ENCODE results near the gene FAM136A. TPM values are rescaled to one million over a fixed set of nuclear protein-coding genes. Genes with fewer than 3 reads are reported as not detected.
A peak's percentile ranks its signal among the peaks of the same experiment; 100 is the strongest.

Gene FAM136A
- total RNA-seq: 10 to 100 TPM; 20.3 to 21.2 TPM

GRCh38 chr2:70301344-70302194 is at the start of gene FAM136A:
FAM136A (minus strand) TSS chr2:70302067; CDS start chr2:70302011, 56 bp downstream.
- Histone ChIP-seq H3K9me3 (no peaks in the 10 kb centered on the region), H3K27ac (peak within 1 kb of the TSS; percentile 85 to 86), H3K27me3 (no peaks in the 10 kb centered on the region), H3K4me3 (peak within 1 kb of the TSS; percentile 79 to 88), H3K4me1 (peaks cover 0 to 10% of the 10 kb centered on the region in 2 donors), H3K36me3 (peaks cover 19% of the 10 kb centered on the region)
- peak; percentile 98 for TF ChIP-seq CTCF (IDR thresholded peaks at IDR 0.05)
- peak; percentile 87 for DNase-seq (ENCODE audit: low spot score)

DNA sequence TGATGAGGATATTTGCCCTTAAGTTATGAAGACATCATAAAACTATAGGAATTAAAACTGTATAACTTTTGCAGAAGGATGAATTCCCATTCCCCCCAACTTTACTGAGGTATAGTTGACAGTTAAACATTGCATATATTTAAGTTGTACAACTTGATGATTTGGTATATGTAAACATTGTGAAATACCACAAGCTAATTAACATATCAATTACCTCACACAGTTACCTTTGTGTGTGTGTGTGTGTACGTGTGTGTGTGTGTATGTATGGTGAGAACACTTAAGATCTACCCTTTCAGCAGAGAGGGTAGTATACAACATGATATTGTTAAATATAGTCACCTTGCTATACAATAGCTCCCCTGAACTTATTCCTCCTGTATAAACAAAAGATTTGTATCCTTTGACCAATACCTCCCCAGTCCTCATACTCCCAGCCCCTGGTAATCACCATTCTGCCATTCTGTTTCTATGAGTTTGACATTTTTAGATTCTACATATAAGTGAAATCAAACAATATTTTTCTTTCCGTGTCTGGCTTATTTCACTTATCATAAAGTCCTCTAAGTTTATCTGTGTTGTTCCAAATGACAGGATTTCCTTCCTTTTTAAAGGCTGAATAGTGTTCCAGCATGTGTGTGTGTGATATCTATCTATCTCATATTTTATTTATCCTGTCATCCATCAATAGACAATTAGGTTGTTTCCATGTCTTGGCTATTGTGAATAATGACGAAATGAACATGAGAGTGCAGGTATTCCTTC is 48.2 kb upstream of the FAM136A start:
- H3K27me3 ChIP-seq: no peaks in the 10 kb centered on the region
- no peak overlapping the region for H3K4me3 ChIP-seq
- no peak overlapping the region for H3K27ac ChIP-seq
- no peak for TF ChIP-seq CTCF (IDR thresholded peaks at IDR 0.05)
- H3K36me3 ChIP-seq: no peaks in the 10 kb centered on the region
- no peaks in the 10 kb centered on the region for H3K4me1 ChIP-seq
- no peaks in the 10 kb centered on the region for H3K9me3 ChIP-seq
- DNase-seq (ENCODE audit: low spot score): no peak

DNA sequence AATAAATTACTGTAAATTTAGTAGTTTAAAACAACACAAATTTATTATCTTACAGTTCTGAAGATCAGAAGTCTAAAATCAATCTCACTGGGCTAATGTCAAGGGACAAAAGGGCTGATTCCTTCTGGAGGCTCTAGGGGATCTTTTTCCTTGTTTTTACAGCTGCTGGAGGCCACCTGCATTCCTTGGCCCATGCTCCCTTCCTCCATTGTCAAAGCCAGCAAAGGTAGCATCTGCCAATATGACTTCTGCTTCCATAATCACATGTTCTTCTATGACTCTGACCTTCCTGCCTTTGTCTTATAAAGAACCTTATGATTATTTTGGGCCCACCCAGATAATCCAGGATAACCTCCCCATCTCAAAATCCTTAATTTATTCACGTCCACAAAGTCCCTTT is 46.0 kb upstream of the FAM136A start:
- H3K4me3 ChIP-seq: no peak overlapping the region
- no peak overlapping the region for H3K27ac ChIP-seq
- H3K4me1 ChIP-seq: no peaks in the 10 kb centered on the region
- H3K9me3 ChIP-seq: no peaks in the 10 kb centered on the region
- DNase-seq (ENCODE audit: low spot score): no peak
- no peak for TF ChIP-seq CTCF (IDR thresholded peaks at IDR 0.05)
- no peaks in the 10 kb centered on the region for H3K36me3 ChIP-seq
- H3K27me3 ChIP-seq: no peaks in the 10 kb centered on the region

DNA sequence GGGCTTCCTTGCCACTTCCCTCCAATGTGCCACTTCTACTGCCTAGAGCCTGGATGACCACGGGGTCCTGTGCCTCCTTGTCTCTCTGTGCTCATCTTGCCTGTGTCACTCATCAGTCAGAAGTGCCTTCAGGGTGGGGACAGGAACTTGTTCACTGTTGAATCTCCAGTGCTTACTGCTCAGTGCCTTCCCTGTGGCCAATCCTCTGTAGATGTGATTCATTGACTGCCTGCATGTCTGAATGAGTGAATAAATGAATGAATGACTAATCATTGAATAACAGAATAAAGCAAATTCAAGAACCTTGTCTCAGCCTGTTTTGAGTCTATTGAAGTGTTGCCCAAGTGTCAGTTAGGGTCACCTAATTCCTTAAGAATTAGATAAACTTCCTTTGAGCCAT is 42.3 kb upstream of the FAM136A start:
- no peak for TF ChIP-seq CTCF (IDR thresholded peaks at IDR 0.05)
- no peak overlapping the region for H3K4me3 ChIP-seq
- H3K9me3 ChIP-seq: no peaks in the 10 kb centered on the region
- H3K27ac ChIP-seq: no peak overlapping the region
- H3K36me3 ChIP-seq: no peaks in the 10 kb centered on the region
- no peaks in the 10 kb centered on the region for H3K4me1 ChIP-seq
- H3K27me3 ChIP-seq: no peaks in the 10 kb centered on the region
- DNase-seq (ENCODE audit: low spot score): no peak

DNA sequence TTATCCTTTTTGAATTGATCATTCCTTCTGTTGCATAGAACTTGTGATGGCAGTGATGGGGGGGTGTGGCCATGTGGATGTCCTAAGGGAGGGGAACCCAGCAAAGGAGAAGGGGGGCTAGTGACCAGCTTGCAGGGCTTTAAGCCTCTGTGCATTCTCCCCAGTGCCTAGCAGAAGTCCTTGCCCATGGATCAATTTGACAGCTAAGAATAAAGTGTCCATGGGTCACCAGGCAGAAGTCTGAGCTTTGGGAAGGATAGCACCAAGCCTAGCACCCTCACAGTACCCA is 39.6 kb upstream of the FAM136A start:
- H3K9me3 ChIP-seq: no peaks in the 10 kb centered on the region
- DNase-seq (ENCODE audit: low spot score): no peak
- no peaks in the 10 kb centered on the region for H3K4me1 ChIP-seq
- H3K4me3 ChIP-seq: no peak overlapping the region
- no peaks in the 10 kb centered on the region for H3K27me3 ChIP-seq
- H3K36me3 ChIP-seq: no peaks in the 10 kb centered on the region
- no peak for TF ChIP-seq CTCF (IDR thresholded peaks at IDR 0.05)
- H3K27ac ChIP-seq: no peak overlapping the region

Data from right atrium auricular region (tissue), 2 donors.